ENCODE measurements around the gene QKI.

QKI gene

DNA sequence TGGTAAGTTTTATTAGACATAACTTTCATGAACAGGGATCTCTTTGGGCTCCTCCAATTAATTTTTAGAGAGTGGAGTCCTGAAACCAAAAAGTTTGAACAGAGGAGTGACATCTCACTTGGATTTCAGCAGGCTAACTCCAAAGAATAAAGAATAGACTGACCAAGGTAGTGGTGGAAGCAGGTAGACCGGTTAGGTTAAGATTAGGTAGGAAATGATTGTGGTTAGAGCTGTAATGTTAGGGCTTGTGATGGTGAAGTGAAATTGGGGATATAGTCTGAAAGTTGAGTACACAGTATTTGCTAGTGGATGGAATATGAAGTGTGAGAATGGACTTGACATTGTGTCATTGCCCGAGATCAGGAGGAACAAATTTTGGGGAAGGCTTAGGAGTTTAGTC lies 27.8 kb downstream of the QKI start:
- ATAC-seq (ENCODE audit: insufficient read depth, low read depth) (no peak), DNase-seq (no peak)
- H3K9ac ChIP-seq (ENCODE audit: low read depth, low read length): no peak overlapping the region
- H3K27me3 ChIP-seq (ENCODE audit: insufficient read depth, low read length, poor library complexity): no peaks in the 10 kb centered on the region
- H2AFZ ChIP-seq (ENCODE audit: low read depth, low read length): no peak overlapping the region
- no peak for TF ChIP-seq EZH2 (IDR thresholded peaks at IDR 0.05; ENCODE audit: borderline replicate concordance, low read depth, low read length, severe bottlenecking)
- TF ChIP-seq, protein P1, sequence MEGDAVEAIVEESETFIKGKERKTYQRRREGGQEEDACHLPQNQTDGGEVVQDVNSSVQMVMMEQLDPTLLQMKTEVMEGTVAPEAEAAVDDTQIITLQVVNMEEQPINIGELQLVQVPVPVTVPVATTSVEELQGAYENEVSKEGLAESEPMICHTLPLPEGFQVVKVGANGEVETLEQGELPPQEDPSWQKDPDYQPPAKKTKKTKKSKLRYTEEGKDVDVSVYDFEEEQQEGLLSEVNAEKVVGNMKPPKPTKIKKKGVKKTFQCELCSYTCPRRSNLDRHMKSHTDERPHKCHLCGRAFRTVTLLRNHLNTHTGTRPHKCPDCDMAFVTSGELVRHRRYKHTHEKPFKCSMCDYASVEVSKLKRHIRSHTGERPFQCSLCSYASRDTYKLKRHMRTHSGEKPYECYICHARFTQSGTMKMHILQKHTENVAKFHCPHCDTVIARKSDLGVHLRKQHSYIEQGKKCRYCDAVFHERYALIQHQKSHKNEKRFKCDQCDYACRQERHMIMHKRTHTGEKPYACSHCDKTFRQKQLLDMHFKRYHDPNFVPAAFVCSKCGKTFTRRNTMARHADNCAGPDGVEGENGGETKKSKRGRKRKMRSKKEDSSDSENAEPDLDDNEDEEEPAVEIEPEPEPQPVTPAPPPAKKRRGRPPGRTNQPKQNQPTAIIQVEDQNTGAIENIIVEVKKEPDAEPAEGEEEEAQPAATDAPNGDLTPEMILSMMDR (IDR thresholded peaks at IDR 0.05; ENCODE audit: borderline replicate concordance, extremely low read depth, low read length, poor library complexity, severe bottlenecking): no peak
- peaks cover 4% of the 10 kb centered on the region; the same call in 1 of the 2 replicates for H3K4me1 ChIP-seq (ENCODE audit: insufficient read depth, low read length)
- H3K36me3 ChIP-seq (ENCODE audit: insufficient read depth, low read length): no peaks in the 10 kb centered on the region
- H3K4me3 ChIP-seq (ENCODE audit: low read depth in 1 of 2, low read length in 2 of 2): no peak overlapping the region
- H4K20me1 ChIP-seq (ENCODE audit: insufficient read depth, low read length): peaks cover 17% of the 10 kb centered on the region; the same call in 1 of the 2 replicates
- no peak overlapping the region for H3K27ac ChIP-seq (ENCODE audit: low read length)
- H3K9me3 ChIP-seq (ENCODE audit: insufficient read depth, low read length, severe bottlenecking): no peaks in the 10 kb centered on the region
- no peak overlapping the region for H3K4me2 ChIP-seq (ENCODE audit: insufficient read depth, low read length)
- peaks cover 89% of the 10 kb centered on the region for H3K79me2 ChIP-seq (ENCODE audit: insufficient read depth, low read length)

DNA sequence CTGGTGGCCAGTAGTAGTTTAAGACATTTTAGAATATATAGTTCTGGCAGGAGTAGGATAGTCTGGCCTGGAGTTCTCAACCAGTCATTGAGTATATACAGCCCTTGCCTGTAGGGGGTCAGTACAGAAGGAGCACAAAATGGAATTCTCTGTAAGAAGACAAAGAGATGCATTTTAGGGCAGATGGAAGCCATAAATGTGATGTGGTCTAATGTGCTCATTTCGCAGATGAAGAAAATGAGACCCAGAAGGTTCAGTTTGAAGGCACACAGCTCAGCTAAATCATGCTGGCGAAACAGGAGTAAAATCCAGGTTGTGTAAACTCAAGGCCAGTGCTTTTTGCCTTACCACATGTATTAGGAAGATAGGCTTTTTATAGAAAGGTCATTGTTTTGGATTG lies 29.6 kb downstream of the QKI start:
- no peaks in the 10 kb centered on the region for H3K27me3 ChIP-seq (ENCODE audit: insufficient read depth, low read length, poor library complexity)
- H3K36me3 ChIP-seq (ENCODE audit: insufficient read depth, low read length): no peaks in the 10 kb centered on the region
- H3K4me2 ChIP-seq (ENCODE audit: insufficient read depth, low read length): no peak overlapping the region
- H3K4me3 ChIP-seq (ENCODE audit: low read depth in 1 of 2, low read length in 2 of 2): no peak overlapping the region
- H3K9me3 ChIP-seq (ENCODE audit: insufficient read depth, low read length, severe bottlenecking): no peaks in the 10 kb centered on the region
- H3K27ac ChIP-seq (ENCODE audit: low read length): no peak overlapping the region
- H2AFZ ChIP-seq (ENCODE audit: low read depth, low read length): no peak overlapping the region
- TF ChIP-seq EZH2 (IDR thresholded peaks at IDR 0.05; ENCODE audit: borderline replicate concordance, low read depth, low read length, severe bottlenecking): no peak
- TF ChIP-seq, protein P1 (IDR thresholded peaks at IDR 0.05; ENCODE audit: borderline replicate concordance, extremely low read depth, low read length, poor library complexity, severe bottlenecking): no peak
- no peaks in the 10 kb centered on the region for H3K4me1 ChIP-seq (ENCODE audit: insufficient read depth, low read length)
- peaks cover 90% of the 10 kb centered on the region for H3K79me2 ChIP-seq (ENCODE audit: insufficient read depth, low read length)
- ATAC-seq (ENCODE audit: insufficient read depth, low read depth) (no peak), DNase-seq (no peak)
- H4K20me1 ChIP-seq (ENCODE audit: insufficient read depth, low read length): peaks cover 18% of the 10 kb centered on the region; the same call in 1 of the 2 replicates
- no peak overlapping the region for H3K9ac ChIP-seq (ENCODE audit: low read depth, low read length)

DNA sequence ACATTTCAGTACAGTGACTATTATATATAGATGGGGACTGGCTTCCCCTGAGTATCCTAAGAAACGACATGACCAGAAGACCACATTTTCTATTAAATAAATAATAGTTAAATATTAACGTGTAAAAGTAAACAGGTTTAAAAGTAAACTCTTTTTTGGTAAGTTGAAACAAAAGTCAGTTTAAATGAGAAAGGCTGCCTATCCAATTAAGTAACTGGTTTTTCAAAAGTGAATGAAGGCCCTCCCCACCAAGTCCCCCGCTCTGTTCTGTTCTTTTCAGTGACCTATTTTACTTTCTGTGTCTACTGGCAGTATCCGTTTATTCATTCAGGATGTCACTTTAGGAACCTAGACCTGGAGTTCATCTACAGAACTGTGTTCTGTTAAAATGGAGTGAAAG lies 32.0 kb downstream of the QKI start:
- H3K36me3 ChIP-seq (ENCODE audit: insufficient read depth, low read length): no peaks in the 10 kb centered on the region
- H3K4me3 ChIP-seq (ENCODE audit: low read depth in 1 of 2, low read length in 2 of 2): no peak overlapping the region
- TF ChIP-seq, protein P1 (IDR thresholded peaks at IDR 0.05; ENCODE audit: borderline replicate concordance, extremely low read depth, low read length, poor library complexity, severe bottlenecking): no peak
- no peak for TF ChIP-seq EZH2 (IDR thresholded peaks at IDR 0.05; ENCODE audit: borderline replicate concordance, low read depth, low read length, severe bottlenecking)
- H3K4me1 ChIP-seq (ENCODE audit: insufficient read depth, low read length): no peaks in the 10 kb centered on the region
- no peaks in the 10 kb centered on the region for H3K27me3 ChIP-seq (ENCODE audit: insufficient read depth, low read length, poor library complexity)
- H3K9me3 ChIP-seq (ENCODE audit: insufficient read depth, low read length, severe bottlenecking): no peaks in the 10 kb centered on the region
- ATAC-seq (ENCODE audit: insufficient read depth, low read depth) (no peak), DNase-seq (no peak)
- H3K4me2 ChIP-seq (ENCODE audit: insufficient read depth, low read length): no peak overlapping the region
- no peak overlapping the region for H3K9ac ChIP-seq (ENCODE audit: low read depth, low read length)
- peaks cover 90% of the 10 kb centered on the region for H3K79me2 ChIP-seq (ENCODE audit: insufficient read depth, low read length)
- H3K27ac ChIP-seq (ENCODE audit: low read length): no peak overlapping the region
- no peak overlapping the region for H2AFZ ChIP-seq (ENCODE audit: low read depth, low read length)
- peaks cover 12% of the 10 kb centered on the region; the same call in 1 of the 2 replicates for H4K20me1 ChIP-seq (ENCODE audit: insufficient read depth, low read length)

DNA sequence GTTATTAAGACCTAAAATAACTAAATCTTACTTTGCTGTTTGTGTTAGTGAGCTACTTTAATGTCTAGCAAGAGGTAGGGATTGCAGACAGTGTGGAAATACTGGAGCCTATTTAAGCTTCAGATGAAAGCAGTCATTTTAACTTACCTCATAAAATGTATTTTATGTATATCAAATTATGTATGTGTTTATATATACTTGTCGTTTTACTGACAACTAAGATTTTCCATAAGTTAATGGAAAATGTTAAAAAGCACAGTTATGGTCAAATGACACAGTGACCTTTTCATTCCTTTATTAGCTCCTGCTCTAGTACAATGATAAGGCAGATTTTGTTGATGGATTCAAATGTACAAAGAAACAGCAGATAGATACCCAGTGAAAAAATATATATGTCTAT lies 34.6 kb downstream of the QKI start:
- H3K9me3 ChIP-seq (ENCODE audit: insufficient read depth, low read length, severe bottlenecking): no peaks in the 10 kb centered on the region
- no peaks in the 10 kb centered on the region for H3K4me1 ChIP-seq (ENCODE audit: insufficient read depth, low read length)
- H3K9ac ChIP-seq (ENCODE audit: low read depth, low read length): no peak overlapping the region
- no peak overlapping the region for H3K4me2 ChIP-seq (ENCODE audit: insufficient read depth, low read length)
- no peak for DNase-seq
- H3K27me3 ChIP-seq (ENCODE audit: insufficient read depth, low read length, poor library complexity): no peaks in the 10 kb centered on the region
- TF ChIP-seq EZH2 (IDR thresholded peaks at IDR 0.05; ENCODE audit: borderline replicate concordance, low read depth, low read length, severe bottlenecking): no peak
- TF ChIP-seq, protein P1 (IDR thresholded peaks at IDR 0.05; ENCODE audit: borderline replicate concordance, extremely low read depth, low read length, poor library complexity, severe bottlenecking): no peak
- no peak overlapping the region for H2AFZ ChIP-seq (ENCODE audit: low read depth, low read length)
- H3K27ac ChIP-seq (ENCODE audit: low read length): no peak overlapping the region
- no peaks in the 10 kb centered on the region for H3K36me3 ChIP-seq (ENCODE audit: insufficient read depth, low read length)
- no peak for ATAC-seq (ENCODE audit: insufficient read depth, low read depth)
- H4K20me1 ChIP-seq (ENCODE audit: insufficient read depth, low read length): peaks cover 8% of the 10 kb centered on the region; the same call in 1 of the 2 replicates
- H3K79me2 ChIP-seq (ENCODE audit: insufficient read depth, low read length): peaks cover 89% of the 10 kb centered on the region
- H3K4me3 ChIP-seq (ENCODE audit: low read depth in 1 of 2, low read length in 2 of 2): no peak overlapping the region

All from DND-41 (cell line).